GM12892 (cell line): ENCODE data around the gene DIDO1.

Source experiments
- POLR2AphosphoS5 ChIP-seq: IDR thresholded peaks from 2 replicates; pipeline ENCODE4 v1.6.1; 2011; ENCODE audit warnings: low read depth, low read length, control low read depth
- TAF1 ChIP-seq: IDR thresholded peaks from 2 replicates; pipeline ENCODE4 v1.6.1; 2011; ENCODE audit warnings: low read depth, mild to moderate bottlenecking, control low read depth, low read length, borderline replicate concordance

DNA sequence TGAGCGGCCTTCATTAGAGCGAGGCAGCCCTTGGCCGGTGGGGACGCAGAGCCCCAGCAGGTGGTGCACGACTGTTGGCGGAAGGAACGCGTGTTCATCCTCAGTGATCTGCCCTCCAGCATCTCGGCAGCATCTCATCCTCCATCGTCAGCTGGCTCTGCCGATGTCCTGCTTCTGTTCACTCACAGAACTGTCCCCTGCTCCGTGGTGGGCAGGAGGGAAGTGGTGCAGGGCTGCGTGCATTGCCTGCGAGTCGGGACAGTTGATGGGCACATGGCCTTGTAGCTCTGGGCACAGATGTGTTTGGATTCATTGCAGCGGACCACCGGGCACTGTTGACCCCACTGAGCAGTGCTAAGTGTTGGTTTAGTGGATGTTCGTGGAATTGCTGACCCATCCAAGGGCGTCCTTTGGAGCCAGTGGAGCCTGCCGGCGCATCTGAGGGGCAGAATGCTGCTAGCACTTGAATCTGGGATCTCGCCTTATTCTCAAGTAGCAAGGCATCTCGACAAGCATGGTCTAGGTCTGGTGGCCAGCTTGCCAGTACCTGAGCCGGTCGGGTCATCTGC, 19.6 kb upstream of the DIDO1 start:
- no peak for TF ChIP-seq TAF1
- TF ChIP-seq POLR2AphosphoS5, result no peak
